ENCODE data around the gene ATP8B3. TPM values are rescaled to one million over a fixed set of nuclear protein-coding genes. Genes with fewer than 3 reads are reported as not detected.

Gene ATP8B3
- total RNA-seq, 1 experiment from 2014 or later, result 9.6 TPM

GRCh38 chr19:1813192-1814182 lies 1.4 kb upstream of the ATP8B3 start:
- no peak overlapping the region for H2BK20ac ChIP-seq (ENCODE audit: low read depth, low read length, poor library complexity, severe bottlenecking)
- H4K5ac ChIP-seq (ENCODE audit: insufficient read length, low read depth, low read length), result no peak overlapping the region
- H3K9ac ChIP-seq (ENCODE audit: extremely low read depth, insufficient read length, low read length), result no peak overlapping the region
- no peak overlapping the region for H2AK5ac ChIP-seq (ENCODE audit: insufficient read length, low read length)
- H3K14ac ChIP-seq (ENCODE audit: insufficient read depth, low read length), result no peak overlapping the region
- no peaks in the 10 kb centered on the region for H3K4me1 ChIP-seq (ENCODE audit: insufficient read depth, low read length)
- Mint-ChIP-seq H3K4me1 (peaks cover 6% of the 10 kb centered on the region in 2 experiments), H3K27me3 (ENCODE audit: low read depth) (peaks cover 9% of the 10 kb centered on the region), H3K9me3 (no peaks in the 10 kb centered on the region), H3K36me3 (ENCODE audit: insufficient read depth in 1 of 3, low read depth in 3 of 3) (peaks cover 0 to 19% (median 10%) of the 10 kb centered on the region in 3 experiments; a peak in 6 of 7 replicates), H3K4me3 (peak overlapping the region; percentile 76 to 93), H3K27ac (peak overlapping the region in 1 of 3 experiments; percentile 98; a peak in 3 of 7 replicates)
- H3K27ac ChIP-seq (ENCODE audit: insufficient read length, low read depth, low read length), result no peak overlapping the region
- peak overlapping the region; percentile 53 for H3K4me2 ChIP-seq (ENCODE audit: insufficient read depth, insufficient read length, low read length)
- H3K27me3 ChIP-seq (ENCODE audit: insufficient read depth, low read length), result no peaks in the 10 kb centered on the region
- H3K23ac ChIP-seq (ENCODE audit: insufficient read length, low read depth, low read length), result no peak overlapping the region
- H3K56ac ChIP-seq (ENCODE audit: insufficient read length, low read depth, low read length), result no peak overlapping the region
- H3K79me1 ChIP-seq (ENCODE audit: insufficient read depth, low read depth, low read length, poor library complexity, severe bottlenecking), result no peaks in the 10 kb centered on the region
- no peak overlapping the region for H4K91ac ChIP-seq (ENCODE audit: insufficient read length, low read depth, low read length)
- H2BK15ac ChIP-seq (ENCODE audit: low read depth, low read length), result no peak overlapping the region
- no peak overlapping the region for H3K18ac ChIP-seq (ENCODE audit: insufficient read length, low read depth, low read length)
- H3K4ac ChIP-seq (ENCODE audit: low read depth, low read length), result no peak overlapping the region
- no peak overlapping the region for H3T11ph ChIP-seq (ENCODE audit: low read length)
- peaks cover 2% of the 10 kb centered on the region for H4K20me1 ChIP-seq (ENCODE audit: control insufficient read depth, insufficient read depth, insufficient read length)
- TF ChIP-seq CTCF (conservative IDR thresholded peaks at IDR 0.05), result no peak
- no peak overlapping the region for H2AFZ ChIP-seq (ENCODE audit: low read length)
- no peak overlapping the region for H4K8ac ChIP-seq (replicated peaks; ENCODE audit: insufficient read length, low read depth, low read length)
- peaks cover 3% of the 10 kb centered on the region for H3K23me2 ChIP-seq (ENCODE audit: insufficient read length, low read depth, low read length, poor library complexity, severe bottlenecking)
- H2BK12ac ChIP-seq (ENCODE audit: insufficient read length, low read depth, low read length), result no peak overlapping the region
- no peak overlapping the region for H2BK5ac ChIP-seq (ENCODE audit: insufficient read length, low read length)
- no CpG with 5 or more reads among the region's 21 CpGs for WGBS (ENCODE audit: extremely low coverage, insufficient read length, low lambda C conversion rate)
- H3K9me3 ChIP-seq (ENCODE audit: control insufficient read depth, low read depth, low read length), result no peaks in the 10 kb centered on the region
- no peaks in the 10 kb centered on the region for H3K79me2 ChIP-seq (ENCODE audit: insufficient read depth, low read length)
- no peak overlapping the region for H2BK120ac ChIP-seq (ENCODE audit: low read depth, low read length, poor library complexity, severe bottlenecking)
- no peak for DNase-seq

Data from H9 (cell line).